Measurements from ENCODE around the gene CENPQ.

The CENPQ gene

DNA sequence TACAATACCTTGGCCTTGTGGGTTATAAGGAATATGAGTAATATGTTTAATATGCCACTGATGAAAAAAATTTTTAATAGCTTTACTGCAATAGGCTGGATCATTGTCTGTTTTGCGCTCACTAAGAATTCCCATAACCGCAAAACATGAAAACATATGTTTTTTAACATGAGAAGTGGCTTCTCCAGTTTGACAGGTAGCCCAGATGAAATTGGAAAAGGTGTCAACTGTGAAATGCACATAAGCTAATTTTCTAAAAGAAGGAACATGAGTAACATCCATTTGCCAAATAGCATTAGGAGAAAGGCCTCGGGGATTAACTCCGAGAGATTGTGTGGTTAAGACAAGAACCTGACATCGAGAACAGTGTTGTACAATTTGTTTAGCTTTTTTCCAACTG lies 41.5 kb downstream of the CENPQ start:
- no peak for DNase-seq (ENCODE audit: low spot score)

DNA sequence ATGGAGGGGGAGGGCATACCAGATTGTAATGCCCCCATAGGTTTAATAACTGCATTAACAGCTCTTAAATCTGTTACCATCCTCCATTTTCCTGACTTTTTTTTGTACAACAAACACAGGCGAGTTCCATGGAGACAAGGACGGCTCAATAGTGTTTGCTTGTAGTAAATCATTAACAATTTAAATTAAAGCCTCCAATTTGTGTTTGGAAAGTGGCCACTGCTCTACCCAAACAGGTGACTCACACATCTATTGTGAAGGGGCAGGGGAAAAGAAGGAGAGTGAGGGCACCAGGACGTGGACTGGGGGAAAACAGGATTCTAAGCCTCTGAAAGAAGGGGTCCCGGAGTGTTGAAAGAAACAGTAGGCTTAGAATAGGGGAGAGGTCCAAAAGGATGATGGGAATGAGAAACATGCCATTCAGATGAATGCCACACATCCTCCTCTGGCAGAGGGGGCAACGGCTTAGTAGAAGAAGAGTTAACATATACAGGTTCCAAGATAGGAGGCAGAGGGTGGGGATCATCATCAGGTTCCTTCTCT lies 43.5 kb downstream of the CENPQ start:
- DNase-seq (ENCODE audit: low spot score), result no peak

DNA sequence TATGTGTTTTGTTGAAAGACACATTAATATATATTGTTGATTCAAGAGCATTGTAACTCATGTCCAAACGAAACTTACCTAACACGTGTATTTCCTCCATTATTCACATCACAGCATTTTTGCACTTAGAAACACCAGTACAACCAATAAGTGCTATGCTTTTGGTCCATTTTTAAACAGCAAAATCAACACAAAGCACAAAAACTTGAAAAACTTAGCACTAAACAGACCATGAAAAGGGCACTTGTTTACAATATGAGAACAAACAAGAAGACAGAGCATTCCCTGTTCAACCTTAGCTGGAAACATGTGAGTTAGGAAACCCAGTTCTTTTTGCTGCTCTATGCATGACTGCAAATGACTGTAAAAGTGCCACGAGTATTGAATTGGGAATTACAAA lies 46.2 kb downstream of the CENPQ start:
- no peak for DNase-seq (ENCODE audit: low spot score)

DNA sequence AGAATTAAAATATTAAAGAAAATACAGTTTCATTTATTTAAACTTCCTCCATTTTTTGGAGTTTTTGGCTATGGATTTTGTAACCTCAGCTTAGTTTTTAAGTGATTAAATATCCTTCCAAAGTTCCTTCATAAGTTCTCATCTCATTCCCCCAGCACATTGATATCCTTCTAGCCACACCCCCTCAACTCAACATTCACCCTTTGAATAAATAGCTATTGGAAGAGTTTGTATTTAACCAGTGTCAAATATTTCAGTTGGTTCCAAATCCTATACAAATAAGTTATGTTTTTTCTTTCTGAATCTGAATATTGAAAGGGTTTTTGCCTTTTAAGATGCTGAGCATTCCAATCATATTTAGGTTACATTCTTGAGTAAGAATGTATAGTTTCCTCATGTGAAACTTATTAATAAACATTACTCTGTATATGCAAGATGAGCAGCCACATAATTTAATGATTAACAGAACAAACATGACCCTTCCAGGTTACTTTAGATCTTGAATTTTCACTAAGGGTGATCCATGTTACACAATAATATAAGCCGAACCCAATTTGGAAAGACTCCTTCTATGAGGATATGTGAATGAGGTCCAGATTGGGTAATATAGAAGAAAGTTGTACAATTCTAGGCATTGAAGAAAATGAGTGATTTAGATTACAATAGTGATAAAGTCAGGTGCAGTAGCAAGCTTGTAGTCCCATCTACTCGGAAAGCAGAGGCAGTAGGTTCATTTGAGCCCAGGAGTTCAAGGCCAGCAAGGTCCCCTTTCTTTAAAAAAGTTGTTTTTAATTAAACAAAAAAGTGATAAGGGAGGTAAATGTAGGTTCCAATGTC lies 50.2 kb downstream of the CENPQ start:
- DNase-seq (ENCODE audit: low spot score), result no peak

DNA sequence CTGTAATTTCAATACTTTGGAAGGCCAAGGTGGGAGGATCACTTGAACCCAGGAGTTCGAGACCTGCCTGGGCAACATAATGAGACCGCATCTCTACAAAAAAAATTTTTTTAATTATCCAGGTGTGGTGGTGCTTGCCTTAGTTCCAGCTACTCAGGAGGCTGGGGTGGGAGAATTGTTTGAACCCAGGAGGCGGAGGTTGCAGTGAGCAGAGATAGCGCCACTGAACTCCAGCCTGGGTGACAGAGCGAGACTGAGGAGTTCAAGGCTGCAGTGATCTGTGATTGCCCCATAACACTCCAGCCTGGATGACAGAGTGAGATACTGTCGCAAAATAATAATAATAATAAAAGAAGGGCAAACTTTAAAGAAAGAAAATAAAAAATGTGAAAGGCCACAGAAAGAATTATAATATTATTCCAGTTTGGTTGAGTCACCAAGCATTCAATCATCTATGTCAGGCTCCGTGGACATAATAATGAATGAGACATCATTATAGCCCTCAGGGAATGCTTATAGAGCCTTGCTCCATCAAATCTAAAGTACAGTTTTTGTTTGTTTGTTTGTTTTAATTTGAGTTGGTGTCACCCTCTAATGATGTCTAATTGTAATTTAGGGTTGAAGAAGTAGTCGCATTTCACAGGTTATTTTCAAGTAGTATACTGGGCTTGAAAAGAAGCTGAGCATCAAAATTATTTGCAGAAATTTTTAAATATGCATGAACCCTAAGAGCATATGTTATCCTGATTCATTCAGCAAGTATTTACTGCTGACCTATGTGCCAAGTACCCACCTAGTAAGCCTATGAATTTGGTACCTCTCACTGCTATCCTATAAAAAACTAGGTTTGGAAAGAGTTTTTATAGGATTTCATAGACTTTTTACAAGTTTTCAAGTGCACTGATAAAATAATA lies 51.7 kb downstream of the CENPQ start:
- no peak for DNase-seq (ENCODE audit: low spot score)

DNA sequence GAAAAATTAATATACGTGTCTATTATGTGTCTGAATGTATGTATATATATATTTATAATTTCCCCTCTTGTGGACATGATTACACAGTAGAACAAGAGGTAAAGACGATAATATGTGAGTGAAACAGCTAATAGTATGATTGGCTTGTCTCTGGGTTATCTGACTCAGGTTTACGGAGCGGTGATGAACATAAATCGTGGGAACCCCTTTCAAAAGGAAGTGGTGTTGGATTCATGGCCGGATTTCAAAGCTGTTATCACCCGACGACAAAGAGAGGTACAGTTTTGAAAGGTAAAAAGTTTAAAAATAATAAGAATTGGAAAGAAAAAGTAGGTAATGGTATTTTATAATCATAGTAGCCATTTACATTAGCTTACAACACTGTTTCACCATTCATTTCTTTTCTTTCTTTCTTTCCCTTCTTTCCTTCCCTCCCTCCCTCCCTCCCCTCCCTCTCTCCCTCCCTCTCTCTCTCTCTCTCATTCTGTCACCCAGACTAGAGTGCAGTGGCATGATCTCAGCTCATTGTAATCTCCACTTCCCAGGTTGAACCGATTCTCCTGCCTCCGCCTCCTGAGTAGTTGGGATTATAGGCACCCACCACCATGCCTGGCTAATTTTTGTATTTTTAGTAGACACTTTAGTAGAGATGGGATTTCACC lies 52.4 kb downstream of the CENPQ start:
- DNase-seq (ENCODE audit: low spot score), result no peak

DNA sequence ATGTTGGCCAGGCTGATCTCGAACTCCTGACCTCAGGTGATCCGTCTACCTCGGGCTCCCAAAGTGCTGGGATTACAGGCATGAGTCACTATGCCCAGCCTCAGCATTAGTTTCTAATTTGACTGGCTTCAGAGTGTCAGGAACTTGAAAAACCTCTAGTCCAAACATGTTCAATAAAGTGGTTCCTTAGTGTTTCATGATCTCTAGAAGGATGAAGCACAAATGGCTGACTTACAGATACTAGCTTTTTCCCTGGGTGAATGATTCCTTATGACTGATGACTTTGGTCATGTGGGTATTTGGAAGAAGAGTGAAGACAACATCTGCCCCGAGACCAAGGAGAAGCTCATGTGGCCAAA lies 53.0 kb downstream of the CENPQ start:
- no peak for DNase-seq (ENCODE audit: low spot score)

DNA sequence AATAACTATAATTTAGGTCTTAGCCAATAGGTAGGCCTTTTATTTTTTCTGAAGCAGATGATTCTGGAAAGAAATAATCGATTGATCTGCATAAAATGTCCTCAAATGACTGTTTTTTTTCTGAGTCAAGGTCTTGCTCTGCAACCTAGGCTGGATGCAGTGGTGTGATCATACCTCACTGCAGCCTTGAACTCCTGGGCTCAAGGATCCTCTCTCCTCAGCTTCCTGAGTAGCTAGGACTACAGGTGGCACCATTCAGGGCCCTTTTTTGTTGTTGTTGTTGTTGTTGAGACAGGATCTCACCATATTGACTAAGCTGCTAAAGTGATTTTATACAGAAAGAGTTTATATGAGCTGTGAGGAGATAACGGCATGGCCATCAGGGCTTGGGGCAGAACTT lies 54.7 kb downstream of the CENPQ start:
- DNase-seq (ENCODE audit: low spot score), result no peak

DNA sequence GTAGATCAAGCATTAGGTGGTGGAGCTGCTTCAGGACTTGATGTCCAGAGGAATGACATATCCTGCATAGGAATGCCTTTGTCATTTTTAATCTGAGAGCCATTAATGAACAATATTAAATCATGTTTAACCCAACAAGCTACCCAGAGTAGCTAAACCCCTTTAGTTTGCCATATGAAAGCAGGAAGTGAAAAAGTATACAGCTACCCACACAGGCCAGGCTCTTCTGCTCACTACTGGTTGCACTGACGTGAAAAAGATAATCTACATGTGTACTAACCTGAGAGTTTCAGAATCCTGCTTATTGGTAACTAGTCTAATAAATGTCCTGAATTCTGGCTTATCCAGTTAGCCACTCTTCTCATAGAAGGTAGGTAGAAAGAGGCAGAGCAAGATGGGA lies 56.5 kb downstream of the CENPQ start:
- no peak for DNase-seq (ENCODE audit: low spot score)

DNA sequence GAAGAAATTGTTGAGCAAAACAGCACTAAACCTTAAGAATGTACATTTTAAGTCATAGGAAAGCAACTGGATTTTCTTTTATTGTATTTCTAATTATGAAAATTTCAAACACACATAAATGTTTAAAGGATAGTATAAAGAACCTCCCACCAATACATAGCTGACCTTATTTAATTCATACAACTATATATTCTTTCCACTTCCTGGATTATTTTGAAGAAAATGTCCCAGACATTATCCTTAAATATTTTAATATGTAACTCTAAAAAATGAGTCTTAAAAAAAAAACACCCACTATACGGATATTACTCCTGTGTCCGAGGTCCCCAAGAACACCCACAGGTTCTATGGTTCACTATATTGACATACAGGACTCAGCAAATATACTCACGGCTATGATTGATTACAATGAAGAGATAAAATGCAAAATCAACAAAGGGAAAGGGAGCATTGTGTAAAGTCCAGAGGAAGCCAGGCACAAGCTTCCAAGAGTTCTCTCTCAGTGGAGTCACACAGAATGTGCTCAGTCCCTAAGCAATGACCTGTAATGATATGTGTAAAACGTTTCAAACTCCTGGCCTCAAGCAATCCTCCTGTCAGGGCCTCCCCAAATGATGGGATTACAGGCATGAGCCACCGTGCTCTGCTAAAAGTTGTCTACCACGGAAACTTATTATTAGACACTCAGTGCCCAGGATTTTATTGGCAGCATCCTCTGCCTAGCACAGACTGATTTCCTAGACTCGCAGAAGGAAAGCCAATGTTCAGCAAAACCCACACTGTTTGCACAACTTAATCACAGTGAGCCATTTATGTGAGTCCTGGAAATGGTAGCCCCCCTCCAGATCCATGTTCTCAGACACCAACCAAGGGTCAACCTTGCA lies 59.8 kb downstream of the CENPQ start:
- DNase-seq (ENCODE audit: low spot score), result no peak

DNA sequence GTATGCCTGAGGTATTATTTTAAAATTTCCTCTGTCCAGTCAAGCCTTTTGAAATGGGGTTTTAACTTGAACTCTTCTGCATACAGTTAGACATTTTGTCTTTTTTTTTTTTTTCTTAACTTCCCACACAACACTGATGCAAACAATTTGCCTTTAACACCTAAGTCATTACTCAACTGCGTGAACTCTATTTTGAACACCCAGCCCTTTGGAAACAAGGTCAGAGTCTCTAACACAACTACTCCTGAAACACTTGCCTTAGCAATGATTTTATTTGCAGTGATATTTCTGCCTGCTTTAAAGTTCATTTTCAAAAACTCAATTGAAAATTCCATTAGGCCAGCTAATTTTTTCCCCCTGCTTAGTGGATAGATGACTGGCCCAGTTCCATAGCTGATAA lies 60.7 kb downstream of the CENPQ start:
- no peak for DNase-seq (ENCODE audit: low spot score)

DNA sequence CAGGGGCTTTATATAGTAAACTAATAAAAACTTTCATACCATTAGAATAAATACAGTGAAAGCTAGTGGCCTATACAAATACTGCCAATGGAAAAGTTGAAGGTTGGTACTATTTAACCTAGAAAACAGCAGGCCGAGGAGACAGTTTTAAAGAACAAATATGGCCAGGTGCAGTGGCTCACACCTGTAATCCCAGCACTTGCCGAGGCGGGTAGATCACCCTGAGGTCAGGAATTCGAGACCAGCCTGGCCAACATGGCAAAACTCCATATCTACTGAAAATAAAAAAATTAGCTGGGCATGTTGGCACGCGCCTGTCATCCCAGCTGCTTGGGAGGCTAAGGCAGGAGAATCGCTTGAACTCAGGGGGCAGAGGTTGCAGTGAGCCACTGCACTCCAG lies 61.4 kb downstream of the CENPQ start:
- no peak for DNase-seq (ENCODE audit: low spot score)

DNA sequence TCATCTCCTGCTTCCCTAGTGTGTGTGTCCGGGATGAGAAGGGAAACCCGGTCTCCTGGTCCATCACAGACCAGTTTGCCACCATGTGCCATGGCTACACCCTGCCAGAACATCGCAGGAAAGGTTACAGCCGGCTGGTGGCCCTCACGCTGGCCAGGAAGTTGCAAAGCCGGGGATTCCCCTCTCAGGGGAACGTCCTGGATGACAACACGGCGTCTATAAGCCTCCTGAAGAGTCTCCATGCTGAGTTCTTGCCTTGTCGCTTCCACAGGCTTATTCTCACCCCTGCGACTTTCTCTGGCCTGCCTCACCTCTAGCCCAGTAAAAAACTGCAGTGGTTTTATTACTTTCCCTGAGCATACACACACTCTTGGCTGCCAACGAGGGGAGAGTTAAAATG lies 63.4 kb downstream of the CENPQ start:
- no peak for DNase-seq (ENCODE audit: low spot score)

DNA sequence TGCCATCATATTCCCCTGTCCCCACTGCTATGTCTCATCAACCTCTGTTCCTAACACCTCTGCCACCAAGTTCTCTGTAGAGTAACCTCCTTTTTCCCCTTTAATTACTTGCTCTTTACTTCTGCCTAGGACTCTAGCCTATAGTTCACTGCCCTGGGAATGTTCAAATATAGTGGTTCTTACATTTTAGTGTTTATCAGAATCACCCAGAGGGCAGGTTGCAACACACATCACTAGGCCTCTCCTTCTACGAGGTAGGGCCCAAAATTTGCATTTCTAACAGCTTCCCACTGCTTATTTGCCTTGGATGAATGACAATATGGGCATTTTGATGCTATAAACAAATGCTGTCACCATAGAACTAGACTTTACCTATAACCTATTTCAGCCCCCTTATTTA lies 64.2 kb downstream of the CENPQ start:
- no peak for DNase-seq (ENCODE audit: low spot score)

DNA sequence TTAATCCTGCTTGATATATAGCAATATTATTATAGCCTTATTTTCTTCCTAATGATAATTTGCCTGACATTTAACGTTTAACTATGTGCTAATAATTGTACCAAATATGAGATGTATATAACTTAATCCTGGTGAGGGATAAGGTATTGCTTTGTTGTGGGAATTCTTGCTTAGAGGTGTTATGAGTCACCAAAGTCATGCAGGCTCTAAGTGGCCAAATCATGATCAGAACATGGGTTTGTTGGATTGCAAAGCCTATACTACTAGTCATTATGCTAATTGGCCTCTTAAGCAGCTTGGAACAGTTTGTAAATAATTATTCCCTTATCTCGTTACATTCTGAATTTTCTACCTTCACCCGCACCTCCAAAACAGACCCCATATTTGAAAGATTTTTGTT lies 65.4 kb downstream of the CENPQ start:
- no peak for DNase-seq (ENCODE audit: low spot score)

DNA sequence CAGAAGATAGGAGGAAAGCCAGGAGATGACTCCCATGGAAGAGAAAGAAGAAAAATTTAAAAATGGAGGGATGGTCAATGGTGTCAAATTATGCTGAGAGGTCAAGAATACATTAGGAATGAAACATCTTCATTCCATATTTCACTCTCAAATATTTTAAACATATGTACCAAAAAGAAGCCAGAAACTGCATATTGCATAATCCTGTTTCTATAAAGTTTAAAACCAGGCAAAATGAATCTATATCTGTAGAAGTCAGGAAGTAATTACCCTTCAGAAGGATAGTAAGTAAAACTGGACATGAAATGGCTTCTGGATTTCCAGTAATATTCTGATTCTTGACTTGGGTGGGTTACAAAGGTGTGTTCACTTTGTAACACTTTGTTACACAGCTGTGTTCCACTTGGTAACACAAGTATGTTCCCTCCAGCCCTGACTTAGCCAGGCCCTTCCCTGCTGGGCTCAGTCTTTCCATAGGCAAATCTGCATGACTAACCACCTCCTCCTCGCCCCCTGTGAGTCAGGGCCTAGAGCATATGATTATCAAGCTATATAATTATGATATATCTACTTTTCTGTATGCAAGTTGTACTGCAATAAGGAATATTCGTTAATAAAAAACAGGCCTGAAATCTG lies 67.1 kb downstream of the CENPQ start:
- DNase-seq (ENCODE audit: low spot score), result no peak

DNA sequence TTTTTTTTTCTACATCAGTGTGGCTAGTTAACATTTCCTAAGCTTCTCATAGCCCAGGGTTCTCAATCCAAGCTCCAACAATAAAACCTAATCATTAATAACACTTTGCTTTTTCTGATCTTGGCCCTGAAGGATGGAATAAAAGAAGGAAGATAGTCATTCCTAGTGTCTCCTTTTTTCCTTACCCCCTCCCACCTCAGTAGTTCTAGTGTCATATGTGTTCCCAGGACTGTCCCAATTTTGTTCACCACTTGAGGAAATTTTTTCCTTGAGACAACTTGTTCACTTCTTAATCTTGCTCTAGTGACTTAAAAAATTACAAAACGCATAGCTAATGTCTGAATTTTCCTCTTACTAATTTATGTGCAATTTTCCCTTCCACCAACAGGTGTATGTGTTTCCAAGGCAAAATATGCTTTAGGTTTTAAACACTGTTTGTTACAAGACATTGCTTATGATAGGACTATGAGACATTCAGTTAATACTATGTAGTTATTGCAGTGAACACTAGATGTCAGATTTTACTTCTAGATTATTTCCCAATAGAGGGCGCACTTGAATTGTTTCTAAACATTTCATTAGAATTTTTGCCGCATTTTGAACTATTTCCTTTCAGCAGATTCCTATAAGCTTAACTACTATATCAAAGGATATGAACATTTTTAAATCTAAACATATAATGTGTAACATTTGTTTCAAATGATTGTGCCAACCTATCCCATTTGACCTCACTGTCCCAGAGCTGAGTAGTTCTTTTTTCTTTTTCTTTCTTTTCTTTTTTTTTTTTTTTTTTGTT lies 68.8 kb downstream of the CENPQ start:
- DNase-seq (ENCODE audit: low spot score), result peak; percentile 7

DNA sequence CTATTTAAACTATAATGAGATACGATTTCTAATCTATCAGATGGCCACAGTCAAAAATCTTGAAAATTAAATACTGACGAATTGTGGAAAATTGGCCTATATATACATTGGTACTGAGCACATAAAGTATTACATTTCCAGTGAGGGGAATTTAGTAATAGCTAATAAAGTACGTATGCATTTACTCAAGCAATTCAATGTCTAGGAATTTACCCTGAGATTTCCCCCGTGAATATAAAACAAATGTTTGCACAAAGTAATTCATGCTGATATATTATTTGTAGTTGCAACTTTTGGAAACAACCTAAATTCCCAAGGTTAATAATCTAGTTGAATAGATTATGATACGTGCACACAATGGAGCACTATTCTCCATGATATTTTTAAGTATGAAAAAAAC lies 72.6 kb downstream of the CENPQ start:
- no peak for DNase-seq (ENCODE audit: low spot score)

DNA sequence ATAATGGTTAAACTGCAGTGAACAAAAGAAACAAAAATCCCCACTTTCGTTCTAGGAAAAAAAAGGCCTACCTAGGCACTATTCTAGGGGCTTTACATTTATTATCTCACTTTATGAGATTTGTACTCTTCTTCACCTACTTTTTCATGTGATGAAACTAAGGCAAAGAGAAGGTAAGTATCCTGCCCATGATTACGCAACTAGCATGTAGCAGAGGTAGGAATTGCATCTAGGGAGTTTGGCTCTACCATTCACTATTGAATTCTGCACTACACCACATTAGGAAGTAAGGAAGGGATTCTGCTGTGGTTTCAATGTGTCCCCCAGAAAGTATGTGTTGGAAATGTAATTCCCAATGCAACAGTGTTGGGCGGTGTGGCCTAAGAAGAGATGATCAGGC lies 75.9 kb downstream of the CENPQ start:
- no peak for DNase-seq (ENCODE audit: low spot score)

DNA sequence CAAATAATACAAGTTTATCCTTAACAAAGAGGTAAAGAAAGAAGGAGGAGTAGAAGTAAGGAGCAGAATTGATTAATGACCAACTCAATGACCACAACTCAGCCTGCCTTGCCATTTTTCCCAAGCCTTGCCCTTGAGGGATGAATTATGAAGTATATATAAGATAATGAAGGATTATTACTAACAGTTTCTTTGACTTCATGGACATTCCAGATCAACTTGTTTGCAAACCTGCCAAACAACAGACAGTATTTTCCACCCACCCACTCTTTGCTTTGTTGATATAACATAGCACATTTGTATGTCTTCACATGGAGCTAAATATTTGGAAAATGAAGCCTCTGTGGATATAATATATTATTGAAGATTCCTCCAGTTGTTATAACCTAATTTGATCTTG lies 77.4 kb downstream of the CENPQ start:
- DNase-seq (ENCODE audit: low spot score), result no peak
